ENCODE results near the gene USP22.

GRCh38 chr17:21005803-21006202 lies 37.0 kb downstream of the USP22 start:
- TF ChIP-seq CTCF (IDR thresholded peaks at IDR 0.05): no peak
- no peak for TF ChIP-seq EZH2phosphoT487 (IDR thresholded peaks at IDR 0.05)
- no peak for TF ChIP-seq EZH2 (IDR thresholded peaks at IDR 0.05)

Measured in neural progenitor cell (in vitro differentiated cells).